Activated CD4-positive, alpha-beta T cell treated with anti-CD3 and anti-CD28 coated beads, Interleukin-2, amount 50 U/mL, for 24 hours (primary cell): ENCODE results near the gene METTL1.
"Not testable (repeated sequence)": the region's sequence is repeated elsewhere in the genome, so short reads cannot be mapped to it uniquely, and the experiment has no call there.

ENCODE experiments used
- DNase-seq, 2 donors: peaks; one replicate each; pipeline ENCODE4 v3.0.0-alpha.2; 2020; ENCODE audit warnings: low read depth in 1 of 2, low spot score in 1 of 2

METTL1 gene

GRCh38 chr12:57797933-57798332 lies 26.0 kb upstream of the METTL1 start:
- DNase-seq, result no peak

GRCh38 chr12:57796996-57797395 lies 25.1 kb upstream of the METTL1 start:
- no peak for DNase-seq

- DNase-seq, result no peak
Observed at GRCh38 chr12:57795354-57795753, 23.4 kb upstream of the METTL1 start.

- DNase-seq, result no peak
Observed at GRCh38 chr12:57793920-57794319, 22.0 kb upstream of the METTL1 start.

GRCh38 chr12:57783861-57784260 lies 12.0 kb upstream of the METTL1 start:
- DNase-seq, result no peak

- no peak for DNase-seq
Observed at GRCh38 chr12:57783466-57783801, 11.5 kb upstream of the METTL1 start.

GRCh38 chr12:57782608-57783465 lies 10.9 kb upstream of the METTL1 start, which contains the start of gene TSFM:
TSS of gene TSFM (plus strand) at chr12:57782787. CDS start at chr12:57782802, 15 bp downstream.
- peak; percentile 94 to 97 for DNase-seq

GRCh38 chr12:57782243-57782607 lies 10.3 kb upstream of the METTL1 start:
- DNase-seq, result no peak

- no peak for DNase-seq
Observed at GRCh38 chr12:57781801-57782200, 9.9 kb upstream of the METTL1 start.

- DNase-seq, result no peak
Observed at GRCh38 chr12:57781244-57781643, 9.3 kb upstream of the METTL1 start.

GRCh38 chr12:57780284-57780897 lies 8.5 kb upstream of the METTL1 start:
- DNase-seq, result no peak

GRCh38 chr12:57779736-57780135 lies 7.8 kb upstream of the METTL1 start:
- no peak for DNase-seq

GRCh38 chr12:57777911-57778310 lies 6.0 kb upstream of the METTL1 start:
- DNase-seq, result no peak

- no peak for DNase-seq
Observed at GRCh38 chr12:57777367-57777766, 5.5 kb upstream of the METTL1 start.

GRCh38 chr12:57776247-57776587 lies 4.3 kb upstream of the METTL1 start:
- DNase-seq, result no peak

- no peak for DNase-seq
Observed at GRCh38 chr12:57775563-57776246, 3.8 kb upstream of the METTL1 start.

GRCh38 chr12:57775044-57775443 lies 3.1 kb upstream of the METTL1 start:
- DNase-seq, result no peak

GRCh38 chr12:57774634-57775033 lies 2.7 kb upstream of the METTL1 start:
- DNase-seq, result not testable (repeated sequence)

GRCh38 chr12:57772429-57773322 lies 771 bp upstream of the METTL1 start, which contains the start of gene EEF1AKMT3:
TSS of gene EEF1AKMT3 (plus strand) at chr12:57772614. CDS start at chr12:57772725, 111 bp downstream.
- no peak for DNase-seq

- peak; percentile 87 to 92 for DNase-seq
Observed at GRCh38 chr12:57771236-57771872, 551 bp downstream of the METTL1 start.

GRCh38 chr12:57770734-57771133 lies 1.2 kb downstream of the METTL1 start:
- DNase-seq, result no peak
